Immature natural killer cell (primary cell): ENCODE data around the gene EIF2AK3. TPM values are rescaled to one million over a fixed set of nuclear protein-coding genes. Genes with fewer than 3 reads are reported as not detected.
"Not testable (repeated sequence)": the region's sequence is repeated elsewhere in the genome, so short reads cannot be mapped to it uniquely, and the experiment has no call there.

Source experiments
- DNase-seq, 3 donors: peaks; one replicate each; pipeline ENCODE4 v3.0.0; 2022; ENCODE audit warnings: mixed read lengths in 1 of 3
- H3K27ac Mint-ChIP-seq, 6 donors: one replicate each; pipeline ENCODE4 v1.8.0; 2020; ENCODE audit warnings: mixed read lengths in 6 of 6, mild to moderate bottlenecking in 5 of 6, inconsistent platforms in 4 of 6, moderate library complexity in 3 of 6
- H3K27me3 Mint-ChIP-seq, 3 donors: one replicate each; pipeline ENCODE4 v1.8.0; 2020 to 2021; ENCODE audit warnings: low read depth in 3 of 3, mild to moderate bottlenecking in 3 of 3, mixed read lengths in 3 of 3, moderate library complexity in 3 of 3, inconsistent platforms in 1 of 3
- H3K36me3 Mint-ChIP-seq, 3 donors: one replicate each; pipeline ENCODE4 v1.8.0; 2020; ENCODE audit warnings: mixed read lengths in 3 of 3, inconsistent platforms in 2 of 3, mild to moderate bottlenecking in 2 of 3
- H3K4me1 Mint-ChIP-seq, 2 donors: one replicate each; pipeline ENCODE4 v1.8.0; 2020; ENCODE audit warnings: inconsistent platforms in 2 of 2, mild to moderate bottlenecking in 2 of 2, mixed read lengths in 2 of 2, moderate library complexity in 1 of 2
- H3K4me3 Mint-ChIP-seq, 5 donors: one replicate each; pipeline ENCODE4 v1.8.0; 2020; ENCODE audit warnings: mild to moderate bottlenecking in 5 of 5, mixed read lengths in 5 of 5, inconsistent platforms in 3 of 5, moderate library complexity in 3 of 5
- H3K9me3 Mint-ChIP-seq, 6 donors: one replicate each; pipeline ENCODE4 v1.8.0; 2020; ENCODE audit warnings: mild to moderate bottlenecking in 6 of 6, mixed read lengths in 6 of 6, inconsistent platforms in 4 of 6, moderate library complexity in 3 of 6
- polyA plus RNA-seq, 3 donors: library from polyadenylated mRNA; unstranded; fragments of 300-500 nt; fragmentation: Illumina TruSeq; gene quantifications; one replicate each; pipeline ENCODE4 v1.2.3, GENCODE V29; 2021

EIF2AK3 gene
- polyA plus RNA-seq, 3 donors from 2014 or later, result 3.5 to 14.2 (median 4.4) TPM

DNA sequence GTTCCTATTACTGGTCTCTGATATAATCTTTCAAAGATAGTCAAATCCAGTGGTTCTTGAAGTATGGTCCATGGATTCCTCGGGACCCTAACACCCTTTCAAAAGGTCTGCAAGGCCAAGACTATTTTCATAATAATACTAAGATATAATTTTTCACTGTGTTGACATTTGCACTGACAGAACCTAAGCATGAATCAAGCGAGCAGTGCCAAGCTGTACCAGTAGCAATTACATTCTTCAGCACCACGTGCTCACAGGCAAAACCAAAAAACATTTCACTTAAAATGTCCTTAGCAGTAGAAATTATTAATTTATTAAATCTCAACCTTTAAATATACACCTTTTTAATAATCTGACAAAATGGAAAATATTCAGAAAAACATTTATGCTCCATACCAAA, 59.1 kb downstream of the EIF2AK3 start:
- no peak for DNase-seq
- no peak overlapping the region for H3K4me3 Mint-ChIP-seq
- H3K4me1 Mint-ChIP-seq, result no peaks in the 10 kb centered on the region
- H3K27ac Mint-ChIP-seq, result no peak overlapping the region
- peaks cover 18 to 30% (median 29%) of the 10 kb centered on the region in 3 donors for H3K36me3 Mint-ChIP-seq
- no peaks in the 10 kb centered on the region for H3K9me3 Mint-ChIP-seq
- H3K27me3 Mint-ChIP-seq, result peaks cover 0 to 2% (median 2%) of the 10 kb centered on the region in 3 donors

DNA sequence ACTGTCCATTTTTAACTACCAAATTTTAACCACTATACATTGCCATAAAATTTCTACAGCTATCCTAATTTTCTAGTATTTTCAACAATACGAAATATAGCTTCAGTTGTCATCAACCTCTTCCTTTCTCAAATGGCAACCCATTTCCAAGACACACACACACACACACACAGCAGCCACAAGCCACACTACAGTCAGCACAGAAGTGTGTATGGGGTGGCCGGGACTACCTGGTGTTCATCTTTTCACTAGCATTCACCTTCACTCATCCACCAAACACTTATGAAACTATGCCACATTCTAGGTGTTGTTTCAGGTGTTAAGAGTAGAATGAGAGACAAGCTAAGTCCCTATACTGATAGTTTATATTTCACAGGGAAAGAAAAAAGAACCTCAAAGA, 62.9 kb downstream of the EIF2AK3 start:
- H3K4me3 Mint-ChIP-seq, result no peak overlapping the region
- H3K9me3 Mint-ChIP-seq, result no peaks in the 10 kb centered on the region
- H3K36me3 Mint-ChIP-seq, result peaks cover 12 to 28% (median 18%) of the 10 kb centered on the region in 3 donors
- peaks cover 0 to 2% (median 2%) of the 10 kb centered on the region in 3 donors for H3K27me3 Mint-ChIP-seq
- DNase-seq, result no peak
- H3K4me1 Mint-ChIP-seq, result peaks cover 0 to 2% of the 10 kb centered on the region in 2 donors
- peak overlapping the region in 2 of 6 donors; percentile 11 to 49 for H3K27ac Mint-ChIP-seq

DNA sequence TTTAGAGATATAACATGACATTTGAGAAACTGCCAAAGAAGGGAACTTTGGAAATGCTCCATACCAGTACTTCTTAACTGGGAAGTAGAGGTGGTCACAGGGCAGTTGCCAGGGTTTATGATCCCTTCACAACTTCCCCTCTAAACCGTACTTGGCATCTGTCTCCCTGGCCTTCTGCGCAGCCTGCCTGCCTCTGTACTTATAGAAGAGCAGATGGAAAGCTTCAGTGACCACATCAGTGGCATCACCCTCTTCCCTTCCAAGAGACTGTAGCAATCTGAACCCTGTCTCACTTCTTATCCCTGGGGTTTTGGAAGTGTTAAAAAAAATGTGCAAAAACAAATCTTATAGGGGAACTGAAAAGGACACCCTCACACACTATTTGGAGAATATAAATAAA, 64.1 kb downstream of the EIF2AK3 start:
- Mint-ChIP-seq H3K4me3 (no peak overlapping the region), H3K4me1 (peaks cover 0 to 2% of the 10 kb centered on the region in 2 donors), H3K9me3 (no peaks in the 10 kb centered on the region), H3K27me3 (peaks cover 0 to 2% (median 2%) of the 10 kb centered on the region in 3 donors), H3K27ac (no peak overlapping the region), H3K36me3 (peaks cover 11 to 23% (median 21%) of the 10 kb centered on the region in 3 donors)
- DNase-seq, result no peak

DNA sequence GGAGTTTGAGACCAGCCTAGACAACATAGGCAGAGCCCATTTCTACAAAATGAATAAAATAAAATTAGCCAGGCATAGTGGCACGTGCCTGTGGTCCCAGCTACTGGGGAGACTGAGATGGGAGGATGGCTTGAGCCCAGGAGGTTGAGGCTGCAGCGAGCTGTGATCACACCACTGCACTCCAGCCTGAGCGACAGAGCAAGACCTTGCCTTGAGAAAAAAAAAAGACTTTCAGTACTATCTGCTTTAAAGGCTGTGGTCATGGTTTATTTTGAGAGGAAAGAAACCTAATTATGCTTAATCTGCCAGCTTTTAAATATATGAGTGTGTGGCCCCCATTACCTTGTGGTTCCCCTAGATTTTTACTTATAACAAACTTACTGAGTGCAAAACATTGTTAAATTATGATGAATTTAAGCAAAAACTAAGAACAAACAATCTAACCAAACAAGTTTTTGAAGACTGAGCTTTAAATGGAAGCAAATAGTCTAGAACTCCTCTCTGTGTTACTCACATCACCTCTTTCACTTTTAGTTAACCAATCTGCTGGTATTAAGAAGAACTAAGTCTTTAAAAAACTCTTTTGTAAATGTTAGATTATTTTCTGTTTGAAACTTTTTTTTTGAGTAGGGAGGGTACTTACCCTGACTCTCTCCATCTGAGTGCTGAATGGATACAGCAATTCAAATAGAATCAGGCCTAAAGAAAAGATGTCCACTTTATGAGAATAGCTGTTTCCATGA, 65.4 kb downstream of the EIF2AK3 start:
- Mint-ChIP-seq H3K9me3 (no peaks in the 10 kb centered on the region), H3K4me3 (no peak overlapping the region), H3K27me3 (peaks cover 0 to 2% (median 0%) of the 10 kb centered on the region in 3 donors), H3K36me3 (peaks cover 11 to 25% (median 13%) of the 10 kb centered on the region in 3 donors), H3K27ac (peak overlapping the region in 3 of 6 donors; percentile 29 to 53 (median 41)), H3K4me1 (peaks cover 0 to 2% of the 10 kb centered on the region in 2 donors)
- DNase-seq, result no peak

DNA sequence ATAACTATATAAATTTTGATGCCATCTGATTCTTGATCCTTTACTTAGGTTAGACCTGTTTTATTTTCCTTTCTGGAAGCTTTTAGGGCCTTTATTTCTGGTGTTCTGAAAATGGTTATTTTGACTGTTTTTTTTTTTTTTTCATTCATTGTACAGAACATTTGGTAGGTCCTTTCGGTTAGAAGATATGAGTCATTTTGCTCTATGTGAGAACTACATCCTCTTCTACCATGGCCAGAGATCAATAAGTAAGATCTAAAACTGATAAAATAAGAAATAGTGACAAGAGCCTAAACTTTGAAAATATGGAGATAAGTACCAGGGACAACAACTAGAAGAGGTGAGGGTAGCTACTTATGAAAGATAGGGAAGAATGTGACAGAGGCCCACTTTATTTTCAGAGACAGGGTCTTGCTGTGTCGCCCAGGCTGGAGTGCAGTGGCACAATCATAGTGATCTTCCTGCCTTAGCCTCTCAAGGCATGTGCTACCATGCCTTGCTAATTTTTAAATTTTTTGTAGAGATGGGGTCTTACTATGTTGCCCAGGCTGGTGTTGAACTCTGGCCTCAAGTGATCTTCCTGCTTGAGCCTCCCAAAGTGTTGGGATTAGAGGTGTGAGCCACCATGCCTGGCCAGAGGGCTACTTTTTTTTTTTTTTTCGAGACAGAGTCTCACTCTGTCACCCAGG, 66.5 kb downstream of the EIF2AK3 start:
- H3K4me3 Mint-ChIP-seq, result no peak overlapping the region
- DNase-seq, result no peak
- peaks cover 0 to 2% of the 10 kb centered on the region in 2 donors for H3K4me1 Mint-ChIP-seq
- no peaks in the 10 kb centered on the region for H3K9me3 Mint-ChIP-seq
- peak overlapping the region in 5 of 6 donors; percentile 28 to 61 (median 41) for H3K27ac Mint-ChIP-seq
- H3K36me3 Mint-ChIP-seq, result peaks cover 16 to 32% (median 19%) of the 10 kb centered on the region in 3 donors
- peaks cover 0 to 2% (median 0%) of the 10 kb centered on the region in 3 donors for H3K27me3 Mint-ChIP-seq

DNA sequence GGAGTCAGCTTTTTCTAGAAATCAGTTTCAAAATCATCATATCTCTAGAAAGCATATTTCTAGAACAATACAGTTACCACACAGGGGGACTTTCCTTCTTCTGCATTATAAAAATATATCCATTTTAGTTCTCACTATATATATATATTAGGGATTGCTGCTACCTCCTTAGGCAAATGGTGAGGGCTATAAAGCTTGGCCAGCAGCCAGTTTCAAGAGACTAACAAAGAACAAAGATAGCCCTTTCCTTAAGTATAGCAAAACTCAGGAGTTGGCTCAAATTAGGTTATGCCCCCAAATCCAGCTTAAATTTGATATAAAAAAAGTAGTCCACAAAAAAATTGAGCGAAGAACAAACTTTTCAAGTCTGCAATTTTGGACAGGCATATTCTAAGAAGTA, 70.0 kb downstream of the EIF2AK3 start:
- Mint-ChIP-seq H3K4me3 (no peak overlapping the region), H3K4me1 (peaks cover 0 to 2% of the 10 kb centered on the region in 2 donors), H3K9me3 (no peaks in the 10 kb centered on the region), H3K27me3 (peaks cover 0 to 2% (median 0%) of the 10 kb centered on the region in 3 donors), H3K36me3 (peaks cover 29 to 44% (median 37%) of the 10 kb centered on the region in 3 donors), H3K27ac (no peak overlapping the region)
- DNase-seq, result no peak

DNA sequence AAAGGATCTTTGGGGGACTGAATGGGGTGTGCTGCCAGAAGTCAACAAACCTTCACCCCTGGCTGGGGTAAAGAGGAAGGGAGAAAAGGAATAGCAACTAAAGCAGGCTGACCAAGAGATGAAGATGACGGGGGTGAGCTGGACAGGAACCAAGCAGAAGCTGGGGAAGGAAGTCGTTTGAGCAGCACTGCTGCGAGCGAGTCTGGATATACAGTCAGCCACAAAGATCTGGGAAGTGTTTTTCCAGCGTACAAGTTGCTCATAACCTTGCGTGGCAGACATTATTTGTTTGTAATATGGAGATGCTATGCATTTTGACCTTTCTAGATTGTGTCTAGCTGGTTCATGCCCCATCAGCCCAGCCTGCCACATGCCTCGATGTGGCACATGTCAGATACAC, 71.2 kb downstream of the EIF2AK3 start:
- no peak overlapping the region for H3K4me3 Mint-ChIP-seq
- H3K4me1 Mint-ChIP-seq, result peaks cover 0 to 2% of the 10 kb centered on the region in 2 donors
- peak overlapping the region in 4 of 6 donors; percentile 17 to 71 (median 31) for H3K27ac Mint-ChIP-seq
- H3K9me3 Mint-ChIP-seq, result no peaks in the 10 kb centered on the region
- no peak for DNase-seq
- H3K36me3 Mint-ChIP-seq, result peaks cover 23 to 38% (median 31%) of the 10 kb centered on the region in 3 donors
- H3K27me3 Mint-ChIP-seq, result peaks cover 0 to 2% (median 0%) of the 10 kb centered on the region in 3 donors

DNA sequence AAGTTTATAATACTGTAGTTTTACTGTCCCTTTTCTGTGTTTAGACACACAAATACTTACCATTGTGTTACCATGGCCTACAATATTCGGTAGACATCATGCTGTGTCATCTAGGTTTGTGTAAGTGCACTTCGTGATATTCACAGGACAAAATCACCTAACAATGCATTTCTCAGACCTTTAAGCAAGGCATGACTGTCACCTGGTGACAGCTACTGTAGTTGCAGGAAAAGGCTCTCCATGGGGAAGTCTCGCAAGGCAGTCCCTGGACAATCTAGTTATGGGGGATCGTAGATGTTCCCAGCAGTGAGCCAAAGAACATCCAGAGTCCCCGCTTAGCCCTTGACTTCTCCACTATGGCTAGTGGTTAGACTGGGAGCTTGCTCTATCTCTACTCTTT, 73.1 kb downstream of the EIF2AK3 start:
- DNase-seq, result no peak
- Mint-ChIP-seq H3K27ac (peak overlapping the region in 2 of 6 donors; percentile 4 to 11), H3K9me3 (peaks cover 0 to 3% (median 0%) of the 10 kb centered on the region in 6 donors), H3K4me1 (no peaks in the 10 kb centered on the region), H3K36me3 (peaks cover 19 to 30% (median 27%) of the 10 kb centered on the region in 3 donors), H3K27me3 (peaks cover 0 to 8% (median 3%) of the 10 kb centered on the region in 3 donors), H3K4me3 (no peak overlapping the region)

DNA sequence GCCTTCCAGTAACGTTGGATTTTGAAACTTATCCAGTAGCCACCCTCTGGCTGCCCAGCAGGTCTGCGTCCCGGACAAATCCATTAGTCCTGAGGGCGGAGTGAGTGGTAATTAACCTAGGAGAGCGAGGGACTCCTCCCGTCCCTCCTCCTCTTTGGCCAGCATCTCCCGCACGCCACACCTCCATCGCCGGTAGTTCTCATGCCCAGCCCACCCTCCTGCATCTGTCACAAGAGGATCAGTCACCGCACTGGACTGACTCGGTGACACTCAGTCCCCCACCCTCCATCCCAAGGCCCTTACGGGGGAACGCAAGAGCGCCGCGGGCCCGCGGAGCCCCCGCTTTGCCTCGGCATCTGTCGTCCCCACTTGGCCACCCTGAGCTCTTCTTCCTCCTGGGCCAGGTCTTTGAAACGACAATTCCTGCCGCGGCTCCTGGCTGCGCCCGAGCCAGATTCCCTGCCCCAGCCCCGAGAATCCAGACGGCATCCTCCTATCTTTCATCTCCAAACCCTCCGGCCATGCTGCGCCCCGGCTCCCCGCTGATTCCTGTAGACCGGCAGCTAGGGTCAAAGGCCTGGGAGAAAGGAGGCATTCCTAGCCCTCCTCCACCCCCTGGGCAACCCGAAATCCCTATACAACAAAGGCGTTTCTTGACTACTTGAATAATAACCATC, 77.5 kb downstream of the EIF2AK3 start:
- DNase-seq, result no peak
- H3K27me3 Mint-ChIP-seq, result peaks cover 2 to 13% (median 3%) of the 10 kb centered on the region in 3 donors
- H3K27ac Mint-ChIP-seq, result peak overlapping the region in 1 of 6 donors; percentile 6
- no peak overlapping the region for H3K4me3 Mint-ChIP-seq
- H3K36me3 Mint-ChIP-seq, result peaks cover 6 to 19% (median 10%) of the 10 kb centered on the region in 3 donors
- peaks cover 0 to 3% (median 0%) of the 10 kb centered on the region in 6 donors for H3K9me3 Mint-ChIP-seq
- no peaks in the 10 kb centered on the region for H3K4me1 Mint-ChIP-seq

DNA sequence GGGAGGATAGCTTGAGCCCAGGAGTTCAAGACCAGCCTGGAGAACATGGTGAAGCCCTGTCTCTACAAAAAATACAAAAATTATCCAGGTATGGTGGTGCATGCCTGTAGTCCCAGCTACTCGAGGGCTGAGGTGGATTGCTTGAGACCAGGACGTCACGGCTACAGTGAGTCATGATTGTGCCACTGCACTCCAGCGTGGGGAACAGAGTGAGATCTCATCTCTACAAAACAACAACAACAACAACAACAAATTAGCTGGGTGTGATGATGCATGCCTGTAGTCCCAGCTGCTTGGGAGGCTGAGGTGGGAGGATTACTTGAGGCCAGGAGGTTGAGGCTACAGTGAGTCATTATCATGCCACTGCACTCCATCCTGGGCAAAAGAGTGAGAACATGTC, 81.0 kb downstream of the EIF2AK3 start:
- H3K9me3 Mint-ChIP-seq, H3K36me3 Mint-ChIP-seq, H3K4me1 Mint-ChIP-seq, H3K4me3 Mint-ChIP-seq, H3K27ac Mint-ChIP-seq, DNase-seq: not testable (repeated sequence)
- H3K27me3 Mint-ChIP-seq, result peaks cover 5 to 12% (median 10%) of the 10 kb centered on the region in 3 donors

DNA sequence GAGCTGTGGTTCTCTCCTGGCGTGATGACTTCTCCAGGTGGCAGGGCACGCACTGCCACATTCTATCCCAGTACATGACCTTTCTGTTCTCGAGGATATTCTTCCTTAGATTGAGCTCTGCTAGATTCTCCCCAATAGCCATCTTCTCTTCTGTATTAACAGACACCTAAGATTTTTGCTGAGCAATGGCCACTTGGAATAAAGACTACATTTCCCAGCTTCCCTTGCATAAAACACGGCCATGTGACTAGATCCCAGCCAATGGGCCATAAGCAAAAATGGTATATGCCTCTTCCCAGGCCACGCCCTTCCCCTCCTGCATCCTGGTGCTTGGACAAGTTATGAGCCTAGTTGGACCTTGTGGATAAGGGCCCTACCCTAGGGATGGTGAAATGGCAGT, 82.1 kb downstream of the EIF2AK3 start:
- Mint-ChIP-seq H3K4me1 (no peaks in the 10 kb centered on the region), H3K4me3 (no peak overlapping the region), H3K27me3 (peaks cover 5 to 11% (median 10%) of the 10 kb centered on the region in 3 donors), H3K27ac (no peak overlapping the region), H3K9me3 (peaks cover 0 to 3% (median 0%) of the 10 kb centered on the region in 6 donors), H3K36me3 (peaks cover 0 to under 1% (median 0%) of the 10 kb centered on the region in 3 donors)
- DNase-seq, result no peak

DNA sequence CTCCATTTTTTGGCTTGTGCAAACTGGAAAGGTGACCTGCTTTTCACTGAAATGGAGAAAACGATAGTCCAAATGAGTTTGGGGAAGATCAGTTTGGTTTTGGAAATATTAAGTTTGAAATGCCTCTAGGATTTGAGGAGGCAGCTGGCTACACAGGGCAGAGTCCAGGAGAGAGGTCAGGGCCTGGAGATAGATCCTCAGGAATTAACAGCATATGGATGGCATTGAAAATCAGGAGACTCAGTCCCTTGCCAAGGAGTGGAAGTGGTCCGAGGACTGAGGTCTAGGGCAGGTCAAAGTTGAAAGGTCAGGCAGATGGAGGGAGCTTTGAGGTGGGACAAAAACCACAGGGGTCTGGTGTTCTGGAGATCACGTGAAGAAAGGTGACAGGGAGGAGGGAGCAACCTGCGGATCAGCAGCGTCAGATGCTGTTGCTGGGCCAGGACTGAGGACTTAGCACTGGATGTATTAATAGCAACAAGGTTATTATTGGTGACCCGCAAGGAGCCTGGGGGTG, 83.7 kb downstream of the EIF2AK3 start:
- peaks cover 0 to 3% (median 0%) of the 10 kb centered on the region in 6 donors for H3K9me3 Mint-ChIP-seq
- H3K27ac Mint-ChIP-seq, result no peak overlapping the region
- H3K4me3 Mint-ChIP-seq, result no peak overlapping the region
- no peaks in the 10 kb centered on the region for H3K36me3 Mint-ChIP-seq
- peaks cover 5 to 8% (median 7%) of the 10 kb centered on the region in 3 donors for H3K27me3 Mint-ChIP-seq
- no peak for DNase-seq
- H3K4me1 Mint-ChIP-seq, result no peaks in the 10 kb centered on the region

DNA sequence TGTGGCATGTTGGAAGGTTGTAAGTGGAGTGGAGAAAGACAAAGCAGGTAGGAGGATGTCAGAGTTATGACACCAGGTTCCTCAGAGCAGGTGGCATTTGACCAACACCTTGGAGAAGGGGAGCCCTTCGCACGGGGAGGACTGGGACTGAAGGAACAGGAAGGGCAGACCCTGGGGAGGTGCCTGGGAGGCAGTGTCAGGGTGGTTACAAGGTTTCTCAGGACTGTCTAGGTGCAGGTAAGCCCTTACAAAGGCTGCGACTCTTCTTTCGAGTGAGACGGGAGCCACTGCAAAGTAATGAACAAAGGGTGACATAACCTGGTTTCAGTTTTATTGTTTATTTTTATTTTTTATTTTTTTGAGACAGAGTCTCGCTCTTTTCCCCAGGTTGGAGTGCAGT, 84.6 kb downstream of the EIF2AK3 start:
- Mint-ChIP-seq H3K27ac (no peak overlapping the region), H3K27me3 (peaks cover 4 to 10% (median 7%) of the 10 kb centered on the region in 3 donors), H3K4me1 (no peaks in the 10 kb centered on the region), H3K4me3 (no peak overlapping the region), H3K9me3 (peaks cover 0 to 3% (median 0%) of the 10 kb centered on the region in 6 donors), H3K36me3 (no peaks in the 10 kb centered on the region)
- no peak for DNase-seq
